Panc1 (cell line): ENCODE measurements around the gene HS1BP3. TPM values are rescaled to one million over a fixed set of nuclear protein-coding genes. Genes with fewer than 3 reads are reported as not detected.

Experiments
- ATAC-seq: fragments of 200-7000 bp; cut with Tn5 transposase; 2 replicates; pipeline ENCODE4 v1.9.1; 2020; ENCODE audit warnings: mild to moderate bottlenecking, moderate library complexity
- BruUV-seq: library from RNA; stranded (reverse); fragments of 400-500 nt; replicated peaks from 2 replicates; lab custom pipeline; 2021; lab: Mats Ljungman, UMichigan
- CTCF ChIA-PET: fragments of 300-600 bp; sonication (Branson Sonifier 250); formaldehyde crosslinking; loops from one replicate; lab custom pipeline; 2022; ENCODE audit warnings: antibody characterized with exemption; lab: Charles Lee
- POLR2A ChIA-PET: fragments of 300-600 bp; sonication (Branson Sonifier 250); formaldehyde crosslinking; loops from one replicate; lab custom pipeline; 2022; ENCODE audit warnings: antibody characterized with exemption; lab: Charles Lee
- DNase-seq: peaks from one replicate; pipeline ENCODE4 v3.0.0-alpha.2; 2010; ENCODE audit warnings: low read depth, low spot score
- H3K27ac ChIP-seq: 2 replicates; pipeline ENCODE4 v1.5.1; 2011; ENCODE audit warnings: mild to moderate bottlenecking, low read length, inconsistent platforms
- H3K27me3 ChIP-seq: fragments of 200-500 bp; sonication (Bioruptor generic); 2 replicates; pipeline ENCODE4 v1.6.0; 2014; ENCODE audit warnings: low read length, inconsistent platforms; ENCODE audit not compliant: control insufficient read depth, insufficient read depth
- H3K36me3 ChIP-seq: fragments of 200-500 bp; sonication (Bioruptor generic); 2 replicates; pipeline ENCODE4 v1.5.1; 2014; ENCODE audit warnings: inconsistent platforms, mild to moderate bottlenecking, low read length, moderate library complexity; ENCODE audit not compliant: control insufficient read depth, insufficient read depth
- H3K4me1 ChIP-seq: 2 replicates; pipeline ENCODE4 v1.5.1; 2011; ENCODE audit warnings: inconsistent platforms, mild to moderate bottlenecking, low read length, moderate library complexity; ENCODE audit not compliant: control insufficient read depth, insufficient read depth
- H3K4me3 ChIP-seq, 2 experiments: 2 replicates each; pipeline ENCODE4 v1.5.1; 2011 to 2012; ENCODE audit warnings: low read depth in 2 of 2, low read length in 2 of 2, mild to moderate bottlenecking in 2 of 2, inconsistent platforms in 1 of 2, moderate library complexity in 1 of 2
- H3K9me3 ChIP-seq: fragments of 200-500 bp; sonication (Bioruptor generic); 2 replicates; pipeline ENCODE4 v1.5.1; 2014; ENCODE audit warnings: low read depth, mild to moderate bottlenecking, inconsistent platforms, low read length, moderate library complexity; ENCODE audit not compliant: control insufficient read depth, insufficient read depth
- POLR2AphosphoS5 ChIP-seq: IDR thresholded peaks from 2 replicates; pipeline ENCODE4 v1.6.1; 2012; ENCODE audit warnings: mild to moderate bottlenecking, low read depth, low read length, moderate library complexity
- SIN3A ChIP-seq: IDR thresholded peaks from 2 replicates; pipeline ENCODE4 v1.6.1; 2012; ENCODE audit warnings: low read depth, mild to moderate bottlenecking, low read length, moderate library complexity, borderline replicate concordance; ENCODE audit not compliant: insufficient read depth
- TCF7L2 ChIP-seq: IDR thresholded peaks from 2 replicates; pipeline ENCODE4 v1.6.1; 2011; ENCODE audit warnings: mild to moderate bottlenecking, low read depth, low read length, inconsistent platforms
- in situ Hi-C: cut with HindIII; loops from 2 replicates; pipeline ENCODE4 v1.10.0; 2016; ENCODE audit warnings: low sequenced_read_pairs, low pct_unique_long_range_greater_than_20kb
- intact Hi-C: fragments of 100-400 bp; cut with micrococcal nuclease; formaldehyde crosslinking; loops from one replicate; pipeline ENCODE4 v1.10.0; 2022; ENCODE audit not compliant: unreplicated experiment
- total RNA-seq: library from RNA; stranded (reverse); gene quantifications from one replicate; pipeline ENCODE4 v1.2.1, GENCODE V29; 2021; ENCODE audit not compliant: unreplicated experiment
- TF ChIP-seq, protein P1 (sequence below), 2 experiments: IDR thresholded peaks; 2 replicates each; pipeline ENCODE4 v1.6.1; 2011 to 2012; ENCODE audit warnings: low read depth in 2 of 2, control low read depth in 1 of 2, low read length in 1 of 2, mild to moderate bottlenecking in 1 of 2, moderate library complexity in 1 of 2; ENCODE audit not compliant: insufficient read depth in 1 of 2
- TF ChIP-seq, protein P2 (sequence below): fragments of 450-650 bp; IDR thresholded peaks from 2 replicates; pipeline ENCODE4 v1.5.1; 2017; ENCODE audit warnings: mild to moderate bottlenecking

HS1BP3 gene
- total RNA-seq, 1 experiment from 2014 or later: 46.1 TPM

DNA sequence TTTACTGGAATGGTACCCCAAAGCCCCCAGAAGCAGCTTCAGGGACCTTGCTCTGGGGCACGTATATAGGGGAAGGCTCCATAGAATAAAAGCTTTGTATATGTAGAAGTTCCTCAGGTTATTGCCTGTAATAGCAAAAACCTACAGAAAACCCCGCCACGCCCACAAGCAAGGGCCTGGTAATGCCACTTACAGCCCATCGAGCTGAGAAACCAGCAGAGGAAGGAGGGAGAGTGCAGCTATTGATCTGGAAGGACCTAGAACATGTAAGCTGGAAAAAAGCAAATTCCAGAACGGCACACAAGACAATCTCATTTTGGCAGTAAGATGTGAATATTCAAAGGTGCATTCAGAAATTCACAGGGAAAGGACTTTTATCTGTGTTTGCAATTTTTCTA lies 15.8 kb downstream of the HS1BP3 start:
- Histone ChIP-seq H3K9me3 (no peaks in the 10 kb centered on the region), H3K36me3 (no peaks in the 10 kb centered on the region; the same call in 1 of the 2 replicates), H3K27me3 (no peaks in the 10 kb centered on the region), H3K4me1 (no peaks in the 10 kb centered on the region), H3K27ac (no peak overlapping the region), H3K4me3 (no peak overlapping the region)
- CTCF ChIA-PET: no interaction called here
- no peak for ATAC-seq
- no peak for DNase-seq
- BruUV-seq: no TSS peak
- in situ Hi-C loops: loop anchor here (25.0 kb wide), 1 partner anchor 198 kb away; the partner anchor contains the start of gene RHOB
- POLR2A ChIA-PET: no interaction called here
- intact Hi-C loops: loop anchor here (1.0 kb wide), 1 partner anchor 192 kb away; no protein-coding TSS in a partner anchor
- TF ChIP-seq TCF7L2: no peak

DNA sequence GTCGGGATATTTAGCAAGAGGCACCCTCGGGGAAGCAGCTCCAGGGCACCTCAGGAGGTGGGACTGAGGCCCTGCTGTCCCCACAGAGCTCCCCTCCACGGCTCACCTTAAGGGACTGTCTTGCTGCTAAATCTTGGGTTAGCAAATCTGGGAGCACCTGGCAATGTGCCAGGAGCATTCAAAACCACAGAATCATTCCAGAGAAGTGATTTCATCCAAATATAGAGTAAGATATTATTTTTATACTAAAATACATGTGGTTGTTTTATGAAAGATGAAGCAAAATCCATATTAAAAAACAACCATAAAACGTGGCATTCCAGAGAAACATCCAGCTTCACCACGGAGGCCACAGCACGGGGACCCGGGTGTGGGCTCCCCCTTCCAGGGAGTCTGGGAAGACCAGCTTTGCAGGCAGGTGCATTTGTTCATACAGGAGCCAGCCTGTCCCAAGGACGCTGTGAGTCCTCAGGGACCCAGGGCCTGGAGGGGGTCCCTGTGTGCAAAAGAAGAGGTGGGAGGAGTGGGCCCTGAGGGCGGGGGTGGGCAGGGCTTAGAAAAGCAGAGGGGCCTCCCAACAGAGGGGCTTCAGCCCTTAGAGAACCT lies 16.3 kb downstream of the HS1BP3 start:
- H3K4me1 ChIP-seq: no peaks in the 10 kb centered on the region
- no peak overlapping the region for H3K27ac ChIP-seq
- no peaks in the 10 kb centered on the region for H3K9me3 ChIP-seq
- intact Hi-C loops: loop anchor here (1.0 kb wide), 1 partner anchor 191 kb away; no protein-coding TSS in a partner anchor
- TF ChIP-seq, protein P1, sequence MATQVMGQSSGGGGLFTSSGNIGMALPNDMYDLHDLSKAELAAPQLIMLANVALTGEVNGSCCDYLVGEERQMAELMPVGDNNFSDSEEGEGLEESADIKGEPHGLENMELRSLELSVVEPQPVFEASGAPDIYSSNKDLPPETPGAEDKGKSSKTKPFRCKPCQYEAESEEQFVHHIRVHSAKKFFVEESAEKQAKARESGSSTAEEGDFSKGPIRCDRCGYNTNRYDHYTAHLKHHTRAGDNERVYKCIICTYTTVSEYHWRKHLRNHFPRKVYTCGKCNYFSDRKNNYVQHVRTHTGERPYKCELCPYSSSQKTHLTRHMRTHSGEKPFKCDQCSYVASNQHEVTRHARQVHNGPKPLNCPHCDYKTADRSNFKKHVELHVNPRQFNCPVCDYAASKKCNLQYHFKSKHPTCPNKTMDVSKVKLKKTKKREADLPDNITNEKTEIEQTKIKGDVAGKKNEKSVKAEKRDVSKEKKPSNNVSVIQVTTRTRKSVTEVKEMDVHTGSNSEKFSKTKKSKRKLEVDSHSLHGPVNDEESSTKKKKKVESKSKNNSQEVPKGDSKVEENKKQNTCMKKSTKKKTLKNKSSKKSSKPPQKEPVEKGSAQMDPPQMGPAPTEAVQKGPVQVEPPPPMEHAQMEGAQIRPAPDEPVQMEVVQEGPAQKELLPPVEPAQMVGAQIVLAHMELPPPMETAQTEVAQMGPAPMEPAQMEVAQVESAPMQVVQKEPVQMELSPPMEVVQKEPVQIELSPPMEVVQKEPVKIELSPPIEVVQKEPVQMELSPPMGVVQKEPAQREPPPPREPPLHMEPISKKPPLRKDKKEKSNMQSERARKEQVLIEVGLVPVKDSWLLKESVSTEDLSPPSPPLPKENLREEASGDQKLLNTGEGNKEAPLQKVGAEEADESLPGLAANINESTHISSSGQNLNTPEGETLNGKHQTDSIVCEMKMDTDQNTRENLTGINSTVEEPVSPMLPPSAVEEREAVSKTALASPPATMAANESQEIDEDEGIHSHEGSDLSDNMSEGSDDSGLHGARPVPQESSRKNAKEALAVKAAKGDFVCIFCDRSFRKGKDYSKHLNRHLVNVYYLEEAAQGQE (IDR thresholded peaks at IDR 0.05; ENCODE audit: insufficient read depth in 1 of 2, low read depth in 2 of 2, low read length in 1 of 2): no peak
- TF ChIP-seq SIN3A: no peak
- TF ChIP-seq POLR2AphosphoS5: no peak
- TF ChIP-seq, protein P2, sequence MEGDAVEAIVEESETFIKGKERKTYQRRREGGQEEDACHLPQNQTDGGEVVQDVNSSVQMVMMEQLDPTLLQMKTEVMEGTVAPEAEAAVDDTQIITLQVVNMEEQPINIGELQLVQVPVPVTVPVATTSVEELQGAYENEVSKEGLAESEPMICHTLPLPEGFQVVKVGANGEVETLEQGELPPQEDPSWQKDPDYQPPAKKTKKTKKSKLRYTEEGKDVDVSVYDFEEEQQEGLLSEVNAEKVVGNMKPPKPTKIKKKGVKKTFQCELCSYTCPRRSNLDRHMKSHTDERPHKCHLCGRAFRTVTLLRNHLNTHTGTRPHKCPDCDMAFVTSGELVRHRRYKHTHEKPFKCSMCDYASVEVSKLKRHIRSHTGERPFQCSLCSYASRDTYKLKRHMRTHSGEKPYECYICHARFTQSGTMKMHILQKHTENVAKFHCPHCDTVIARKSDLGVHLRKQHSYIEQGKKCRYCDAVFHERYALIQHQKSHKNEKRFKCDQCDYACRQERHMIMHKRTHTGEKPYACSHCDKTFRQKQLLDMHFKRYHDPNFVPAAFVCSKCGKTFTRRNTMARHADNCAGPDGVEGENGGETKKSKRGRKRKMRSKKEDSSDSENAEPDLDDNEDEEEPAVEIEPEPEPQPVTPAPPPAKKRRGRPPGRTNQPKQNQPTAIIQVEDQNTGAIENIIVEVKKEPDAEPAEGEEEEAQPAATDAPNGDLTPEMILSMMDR: no peak
- no peak for TF ChIP-seq TCF7L2
- ChIA-PET CTCF (no interaction called here), POLR2A (no interaction called here)
- H3K36me3 ChIP-seq: no peaks in the 10 kb centered on the region; the same call in 1 of the 2 replicates
- BruUV-seq: no TSS peak
- in situ Hi-C loops: loop anchor here (25.0 kb wide), 1 partner anchor 197 kb away; the partner anchor contains the start of gene RHOB
- no peak overlapping the region for H3K4me3 ChIP-seq
- no peak for DNase-seq
- ATAC-seq: no peak
- no peaks in the 10 kb centered on the region for H3K27me3 ChIP-seq
